SKM-1 treated with dmso at 0.1 percent for 144 hours (cell line): ENCODE data around the gene ZNF76.
A peak's percentile ranks its signal among the peaks of the same experiment; 100 is the strongest.
"Not testable (repeated sequence)": the region's sequence is repeated elsewhere in the genome, so short reads cannot be mapped to it uniquely, and the experiment has no call there.

Experiments used
- DNase-seq: peaks from one replicate; lab custom pipeline; 2025; ENCODE audit not compliant: unreplicated experiment; lab: John Stamatoyannopoulos, UW

The ZNF76 gene

DNA sequence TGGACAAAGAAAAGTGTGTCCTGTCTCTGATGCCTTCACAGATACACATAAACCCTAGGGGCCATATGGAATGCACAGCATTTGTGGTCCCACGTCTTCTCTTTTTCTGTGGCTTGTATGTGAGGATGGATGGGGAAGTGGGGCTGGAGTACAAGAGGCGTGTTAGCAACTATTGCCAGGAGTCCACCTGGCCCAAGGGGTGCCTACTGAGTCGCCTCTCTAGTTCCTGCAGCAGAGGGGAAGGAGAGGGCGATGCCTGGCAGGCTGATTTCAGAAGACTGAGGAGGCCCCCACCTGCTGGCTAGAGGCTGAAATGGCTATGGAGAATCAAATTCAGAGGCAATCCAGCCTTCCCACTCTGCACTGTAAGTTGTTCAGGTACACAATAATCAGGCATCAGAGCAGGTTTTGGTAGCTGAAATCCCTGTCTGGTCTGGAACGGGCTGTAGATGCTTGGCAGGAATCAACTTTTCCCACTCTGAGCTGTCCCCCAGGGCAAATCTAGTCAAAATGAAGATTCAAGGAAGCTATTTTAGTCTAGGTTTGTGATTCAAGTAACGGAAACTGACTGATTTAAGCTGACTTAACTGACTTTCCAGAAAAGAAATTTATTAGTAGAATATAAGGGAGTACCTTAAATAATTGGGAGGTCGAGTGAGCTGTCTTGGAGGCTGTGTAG is 68.0 kb downstream of the ZNF76 start:
- DNase-seq, result peak; percentile 77

- DNase-seq, result no peak
These were observed 68.7 kb downstream of the ZNF76 start for GRCh38 chr6:35328108-35328723.

DNA sequence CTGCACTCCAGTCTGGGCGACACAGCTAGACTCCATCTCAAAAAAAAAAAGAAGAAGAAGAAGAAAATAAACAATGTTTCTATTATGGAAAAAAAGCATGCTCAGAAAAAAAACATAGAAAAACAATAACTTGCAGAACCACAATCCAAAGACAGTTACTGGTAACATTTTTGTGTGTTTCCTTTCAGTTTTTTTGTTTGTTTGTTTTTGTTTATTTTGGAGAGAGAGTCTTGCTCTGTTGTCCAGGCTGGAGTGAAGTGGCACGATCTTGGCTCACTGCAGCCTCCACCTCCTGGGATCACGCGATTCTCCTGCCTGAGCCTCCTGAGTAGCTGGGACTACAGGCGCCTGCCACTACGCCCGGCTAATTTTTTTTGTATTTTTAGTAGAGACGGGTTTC is 69.4 kb downstream of the ZNF76 start:
- DNase-seq, result not testable (repeated sequence)

- no peak for DNase-seq
These were observed 71.1 kb downstream of the ZNF76 start for GRCh38 chr6:35330541-35331119.

DNA sequence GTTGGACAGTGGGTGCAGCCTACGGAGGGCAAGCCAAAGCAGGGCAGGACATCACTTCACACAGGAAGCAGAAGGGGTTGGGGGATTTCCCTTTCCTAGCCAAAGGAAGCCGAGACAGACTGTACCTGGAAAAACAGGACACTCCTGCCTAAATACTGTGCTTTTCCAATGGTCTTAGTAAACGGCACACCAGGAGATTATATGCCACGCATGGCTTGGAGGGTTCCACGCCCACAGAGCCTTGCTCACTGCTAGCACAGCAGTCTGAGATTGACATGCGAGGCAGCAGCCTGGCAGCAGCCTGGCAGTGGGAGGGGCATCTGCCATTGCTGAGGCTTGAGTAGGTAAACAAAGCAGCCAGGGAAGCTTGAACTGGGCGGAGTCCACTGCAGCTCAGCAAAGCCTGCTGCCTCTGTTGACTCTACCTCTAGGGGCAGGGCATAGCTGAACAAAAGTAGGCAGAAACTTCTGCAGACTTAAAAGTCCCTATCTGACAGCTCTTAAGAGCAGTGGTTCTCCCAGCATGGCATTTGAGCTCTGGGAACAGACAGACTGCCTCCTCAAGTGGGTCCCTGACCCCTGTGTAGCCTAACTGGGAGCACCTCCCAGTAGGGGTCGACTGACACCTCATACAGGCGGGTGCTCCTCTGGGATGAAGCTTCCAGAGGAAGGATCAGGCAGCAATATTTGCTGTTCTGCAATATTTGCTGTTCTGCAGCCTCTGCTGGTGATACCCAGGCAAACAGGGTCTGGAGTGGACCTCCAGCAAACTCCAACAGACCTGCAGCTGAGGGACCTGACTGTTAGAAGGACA is 72.7 kb downstream of the ZNF76 start:
- not testable (repeated sequence) for DNase-seq

GRCh38 chr6:35341557-35341956 is 82.0 kb downstream of the ZNF76 start:
- DNase-seq, result no peak

- DNase-seq, result peak; percentile 90
These were observed 82.9 kb downstream of the ZNF76 start, which contains the start of gene PPARD for GRCh38 chr6:35342258-35343091. PPARD (plus strand) TSS chr6:35342558; CDS start chr6:35411088, 68,530 bp downstream.

DNA sequence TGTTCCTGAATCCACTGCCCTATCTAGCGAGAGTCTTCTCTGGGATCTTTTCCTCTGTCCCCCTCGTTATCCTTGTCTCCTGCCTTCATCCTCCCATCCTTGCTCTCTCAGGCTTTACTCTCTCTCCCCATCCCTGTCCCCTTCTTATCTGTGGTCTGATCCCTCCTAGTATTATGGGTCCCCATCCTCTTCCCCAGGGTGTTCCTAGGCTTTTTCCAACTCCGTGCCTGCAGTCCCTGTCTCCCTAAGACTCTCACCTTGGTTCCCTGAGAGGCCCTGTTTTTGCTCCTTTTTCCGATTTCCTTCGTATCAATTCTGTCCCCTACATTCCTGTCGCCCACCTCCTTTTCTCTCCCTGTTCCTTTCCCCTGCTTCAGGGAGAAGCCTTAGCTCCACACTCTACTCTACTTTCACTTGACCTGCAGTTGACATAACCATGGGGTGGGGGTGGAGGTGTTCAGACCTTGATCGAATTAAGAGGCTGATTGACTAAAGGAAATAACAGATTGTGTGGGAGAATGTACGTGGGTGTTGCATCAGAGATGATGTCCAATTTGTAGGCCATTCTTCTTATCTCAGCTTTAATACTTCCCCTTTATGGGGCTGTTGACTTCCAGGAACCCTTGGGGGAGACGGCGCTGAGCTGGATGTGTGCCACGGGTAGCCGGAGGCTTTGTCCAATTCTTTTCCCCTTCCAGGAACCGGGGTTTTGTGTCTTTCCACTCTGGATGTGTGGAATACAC is 83.7 kb downstream of the ZNF76 start:
- peak; percentile 34 for DNase-seq

DNA sequence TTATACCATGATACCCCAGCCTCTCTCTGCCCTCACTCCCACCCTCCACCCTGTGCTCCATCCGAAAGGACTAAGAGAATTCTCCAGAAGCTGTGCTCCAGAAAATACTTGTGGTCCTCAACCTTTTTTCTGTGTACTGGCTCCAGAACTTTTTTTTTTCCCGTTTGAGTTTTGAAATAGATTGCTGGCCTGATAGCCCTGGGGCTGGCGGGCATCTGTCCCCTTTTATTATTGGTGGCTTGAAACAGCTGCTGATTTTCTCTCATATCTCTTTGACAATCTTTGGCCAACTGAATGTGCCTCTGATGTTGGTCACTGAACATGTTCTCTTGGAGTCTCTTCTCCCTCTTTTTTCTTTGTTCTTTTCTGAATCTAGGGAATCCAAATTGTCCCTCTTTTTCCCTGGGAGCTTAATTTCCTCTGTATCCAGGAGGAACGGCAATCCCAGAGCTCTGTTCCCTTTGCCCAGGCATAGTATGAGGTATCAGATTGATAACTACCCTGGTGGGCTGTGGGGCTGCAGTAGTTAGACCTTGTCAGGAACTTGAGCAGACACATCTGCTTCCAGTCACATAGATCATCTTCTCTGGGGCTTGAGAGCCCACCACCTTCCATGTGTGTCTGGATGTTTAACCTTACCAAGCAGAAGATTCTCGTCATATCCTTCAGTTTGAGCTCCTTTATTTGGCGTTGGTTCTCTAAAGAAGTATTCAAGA is 84.5 kb downstream of the ZNF76 start:
- no peak for DNase-seq
